GM12872 (cell line): ENCODE data around the gene MYO10.

Experiments used
- CTCF ChIP-seq: IDR thresholded peaks from 3 replicates; pipeline ENCODE4 v1.5.1; 2011; ENCODE audit warnings: low read depth, mild to moderate bottlenecking, low read length, moderate library complexity; ENCODE audit not compliant: insufficient read depth

MYO10 gene

GRCh38 chr5:16857635-16858034, 78.5 kb downstream of the MYO10 start:
- TF ChIP-seq CTCF = no peak

GRCh38 chr5:16856531-16856930, 79.6 kb downstream of the MYO10 start:
- no peak for TF ChIP-seq CTCF

- no peak for TF ChIP-seq CTCF
Measured at GRCh38 chr5:16855898-16856297, 80.2 kb downstream of the MYO10 start.

GRCh38 chr5:16855485-16855884, 80.6 kb downstream of the MYO10 start:
- TF ChIP-seq CTCF = no peak

GRCh38 chr5:16854351-16854750, 81.7 kb downstream of the MYO10 start:
- TF ChIP-seq CTCF = no peak

GRCh38 chr5:16853518-16853917, 82.6 kb downstream of the MYO10 start:
- TF ChIP-seq CTCF = no peak

- no peak for TF ChIP-seq CTCF
Measured at GRCh38 chr5:16852251-16853005, 83.7 kb downstream of the MYO10 start.
